ENCODE data around the gene PHAX.
A peak's percentile ranks its signal among the peaks of the same experiment; 100 is the strongest.
"Not testable (repeated sequence)": the region's sequence is repeated elsewhere in the genome, so short reads cannot be mapped to it uniquely, and the experiment has no call there.

The PHAX gene

DNA sequence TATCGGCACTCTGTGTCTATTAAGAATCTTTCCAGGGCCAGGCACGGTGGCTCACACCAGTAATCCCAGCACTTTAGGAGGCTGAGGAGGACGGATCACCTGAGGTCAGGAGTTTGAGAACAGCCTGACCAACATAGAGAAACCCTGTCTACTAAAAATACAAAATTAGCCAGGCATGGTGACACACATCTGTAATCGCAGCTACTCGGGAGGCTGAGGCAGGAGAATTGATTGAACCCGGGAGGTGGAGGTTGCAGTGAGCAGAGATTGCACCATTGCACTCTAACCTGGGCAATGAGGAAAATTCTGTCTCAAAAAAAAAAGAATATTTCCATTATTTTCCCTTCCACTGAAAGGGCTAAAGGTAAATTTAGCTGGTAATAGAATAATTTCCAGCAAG, 49.0 kb downstream of the PHAX start:
- not testable (repeated sequence) for H3K36me3 Mint-ChIP-seq (ENCODE audit: insufficient read depth); H3K9me3 Mint-ChIP-seq; H3K27ac Mint-ChIP-seq; ATAC-seq (replicated peaks); H3K4me3 Mint-ChIP-seq; DNase-seq; H3K4me1 Mint-ChIP-seq (ENCODE audit: low read depth in 2 of 2)
- H3K27me3 Mint-ChIP-seq = peaks cover 30 to 35% of the 10 kb centered on the region in 2 donors

DNA sequence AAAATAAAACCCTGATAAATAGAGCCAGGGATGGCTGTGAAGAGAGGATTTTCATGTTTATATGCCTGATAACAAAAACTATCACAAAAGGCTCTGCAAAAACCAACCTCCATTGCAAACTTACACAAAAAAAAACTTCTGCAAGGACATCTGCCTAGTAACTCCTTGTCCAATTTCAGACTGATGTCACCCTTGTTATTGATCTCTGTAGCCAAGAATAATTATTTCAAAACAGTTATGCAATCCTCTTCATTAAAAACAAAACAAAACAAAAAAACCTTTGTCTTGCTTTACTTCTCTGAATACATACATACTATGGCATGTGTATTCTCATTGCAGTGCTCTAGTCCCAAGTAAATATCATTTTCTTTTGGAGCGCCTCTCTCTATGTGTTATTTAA, 49.7 kb downstream of the PHAX start:
- Mint-ChIP-seq H3K4me3 (no peak overlapping the region), H3K4me1 (ENCODE audit: low read depth in 2 of 2) (no peaks in the 10 kb centered on the region), H3K9me3 (peaks cover 0 to under 1% of the 10 kb centered on the region in 2 donors), H3K27me3 (peaks cover 30 to 31% of the 10 kb centered on the region in 2 donors), H3K36me3 (ENCODE audit: insufficient read depth) (no peaks in the 10 kb centered on the region), H3K27ac (no peak overlapping the region)
- ATAC-seq (replicated peaks) (no peak), DNase-seq (no peak)

DNA sequence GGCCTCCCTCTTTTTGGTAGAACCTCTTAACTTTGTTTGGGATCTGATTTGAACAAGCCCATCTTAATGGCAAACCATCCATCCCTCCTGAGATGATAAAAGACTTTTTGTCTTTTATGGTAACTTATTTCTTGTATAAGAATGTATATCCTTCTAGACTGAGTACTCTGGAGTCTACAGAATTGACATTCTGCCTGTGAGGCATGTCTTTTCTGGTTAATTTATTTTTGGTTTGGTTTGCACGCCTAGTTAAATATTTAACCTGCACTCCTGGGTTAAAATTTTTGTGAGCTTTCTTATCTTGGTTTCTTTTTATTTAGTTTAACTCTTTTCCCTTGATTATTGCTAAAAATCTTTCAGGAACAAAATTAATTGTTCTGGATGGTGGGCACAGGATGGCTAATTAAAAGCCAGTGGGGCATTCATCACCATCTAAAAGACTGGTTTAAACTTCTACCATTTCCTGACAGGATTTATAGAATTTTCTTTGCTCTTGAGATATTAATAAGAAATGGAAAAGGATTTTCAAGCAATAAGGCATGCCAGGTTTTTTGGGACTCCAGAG, 50.3 kb downstream of the PHAX start:
- H3K4me3 Mint-ChIP-seq = no peak overlapping the region
- DNase-seq (no peak), ATAC-seq (replicated peaks) (no peak)
- no peak overlapping the region for H3K27ac Mint-ChIP-seq
- H3K36me3 Mint-ChIP-seq (ENCODE audit: insufficient read depth) = no peaks in the 10 kb centered on the region
- H3K27me3 Mint-ChIP-seq = peaks cover 28 to 30% of the 10 kb centered on the region in 2 donors
- no peaks in the 10 kb centered on the region for H3K9me3 Mint-ChIP-seq
- no peaks in the 10 kb centered on the region for H3K4me1 Mint-ChIP-seq (ENCODE audit: low read depth in 2 of 2)

DNA sequence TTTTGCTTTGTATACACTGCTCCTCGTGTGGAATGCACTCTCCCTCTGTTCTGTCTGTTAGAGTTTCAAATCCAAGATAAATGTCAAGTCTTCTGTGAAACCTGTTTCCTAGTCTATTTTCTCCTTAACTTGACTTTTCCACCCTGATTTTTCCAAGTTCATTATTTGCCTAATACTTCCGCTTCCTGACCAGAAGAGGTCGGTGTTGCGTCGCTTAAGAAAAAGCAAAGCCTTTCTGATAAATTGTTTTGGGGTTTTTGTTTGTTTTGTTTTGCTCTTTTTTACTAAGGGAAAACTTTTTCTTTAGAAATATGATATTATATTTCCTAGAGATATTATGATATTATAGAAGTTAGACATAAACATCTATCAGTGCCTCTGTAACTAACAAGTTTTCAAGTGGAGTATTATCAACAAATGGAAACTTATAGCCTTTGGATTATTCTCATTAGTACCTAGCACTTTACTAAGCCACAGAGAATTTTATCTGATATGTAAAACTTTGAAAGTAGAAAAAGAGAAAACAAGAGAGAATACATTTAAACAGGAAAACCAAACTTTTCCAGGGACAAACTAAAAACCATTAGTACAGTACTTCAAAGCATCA, 55.8 kb downstream of the PHAX start:
- H3K4me3 Mint-ChIP-seq = no peak overlapping the region
- no peaks in the 10 kb centered on the region for H3K4me1 Mint-ChIP-seq (ENCODE audit: low read depth in 2 of 2)
- H3K27me3 Mint-ChIP-seq = no peaks in the 10 kb centered on the region
- peaks cover 3% of the 10 kb centered on the region for H3K36me3 Mint-ChIP-seq (ENCODE audit: insufficient read depth)
- ATAC-seq (replicated peaks) (no peak), DNase-seq (peak; percentile 7 to 9 (median 9))
- H3K9me3 Mint-ChIP-seq = no peaks in the 10 kb centered on the region
- H3K27ac Mint-ChIP-seq = no peak overlapping the region

DNA sequence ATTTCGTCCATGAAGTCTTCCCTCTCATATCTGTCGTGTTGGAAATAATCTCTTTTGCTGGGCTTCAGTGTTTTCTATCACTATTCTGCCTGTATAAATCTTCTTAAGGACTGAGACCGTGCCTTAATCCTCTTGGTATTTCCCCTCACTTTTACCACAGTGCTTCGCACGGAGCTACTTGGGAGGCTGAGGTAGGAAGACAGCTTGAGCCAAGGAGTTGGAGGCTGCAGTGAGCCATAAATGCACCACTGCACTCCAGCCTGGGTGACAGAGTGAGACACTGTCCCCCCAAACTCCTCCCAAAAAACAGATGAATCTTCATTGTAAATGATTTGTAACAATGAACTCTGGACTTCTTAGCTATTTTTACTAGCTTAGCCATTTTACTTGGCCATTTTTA, 57.8 kb downstream of the PHAX start:
- DNase-seq (no peak), ATAC-seq (replicated peaks) (no peak)
- no peak overlapping the region for H3K27ac Mint-ChIP-seq
- no peaks in the 10 kb centered on the region for H3K27me3 Mint-ChIP-seq
- no peaks in the 10 kb centered on the region for H3K4me1 Mint-ChIP-seq (ENCODE audit: low read depth in 2 of 2)
- no peak overlapping the region for H3K4me3 Mint-ChIP-seq
- H3K36me3 Mint-ChIP-seq (ENCODE audit: insufficient read depth) = peaks cover 3% of the 10 kb centered on the region
- H3K9me3 Mint-ChIP-seq = no peaks in the 10 kb centered on the region

DNA sequence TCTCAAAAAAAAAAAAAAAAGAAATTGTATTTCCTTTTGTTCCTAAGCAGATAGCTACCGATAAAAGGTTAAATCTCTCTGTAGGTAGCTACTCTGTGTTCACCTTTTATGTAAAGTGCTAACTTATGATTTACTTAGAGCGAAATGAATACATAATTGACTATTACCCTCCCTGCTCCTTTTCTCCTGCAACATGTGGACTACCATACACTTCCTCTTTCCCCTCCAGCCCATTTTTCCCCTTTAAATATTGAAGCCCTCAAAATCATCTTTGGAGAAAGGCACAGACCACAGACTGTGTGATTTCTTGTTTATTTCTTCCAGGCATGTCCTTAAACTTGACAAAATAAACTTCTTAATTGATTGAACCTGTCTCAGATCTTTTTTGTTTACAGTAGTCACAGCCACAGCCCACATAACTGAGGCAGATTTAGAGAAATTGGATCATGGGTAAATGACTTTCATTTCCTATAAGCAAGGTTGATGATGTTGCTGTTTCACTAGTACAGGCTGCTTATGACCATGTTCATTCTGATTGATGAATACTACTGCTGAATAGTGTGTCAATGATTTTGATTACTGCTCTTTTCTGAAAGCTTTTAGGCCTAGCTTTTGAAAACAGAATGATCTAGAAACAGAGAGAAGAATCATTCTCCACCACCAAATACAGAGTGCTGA, 59.2 kb downstream of the PHAX start:
- H3K27me3 Mint-ChIP-seq = peaks cover 2 to 12% of the 10 kb centered on the region in 2 donors
- H3K36me3 Mint-ChIP-seq (ENCODE audit: insufficient read depth) = peaks cover 3% of the 10 kb centered on the region
- no peak overlapping the region for H3K4me3 Mint-ChIP-seq
- DNase-seq (no peak), ATAC-seq (replicated peaks) (no peak)
- no peaks in the 10 kb centered on the region for H3K4me1 Mint-ChIP-seq (ENCODE audit: low read depth in 2 of 2)
- H3K9me3 Mint-ChIP-seq = no peaks in the 10 kb centered on the region
- no peak overlapping the region for H3K27ac Mint-ChIP-seq

DNA sequence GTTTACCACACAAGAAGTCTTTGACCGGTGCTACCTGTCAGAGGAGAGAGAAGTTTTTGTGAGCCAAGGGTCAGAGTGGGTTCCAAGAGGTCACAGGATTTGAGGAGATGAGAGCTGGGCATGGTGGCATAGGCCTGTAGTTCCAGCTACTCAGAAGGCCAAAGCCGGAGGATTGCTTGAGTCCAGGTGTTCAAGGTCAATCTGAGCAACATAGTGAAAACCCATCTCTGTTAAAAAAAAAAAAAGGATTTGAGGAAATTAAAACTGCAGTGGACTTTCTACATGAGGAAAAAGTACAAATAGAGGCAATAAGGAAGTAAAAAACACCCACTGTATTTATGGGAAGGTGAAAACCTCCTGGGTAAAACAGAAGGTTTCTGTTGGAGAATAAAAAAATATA, 63.8 kb downstream of the PHAX start:
- H3K27me3 Mint-ChIP-seq = peaks cover 6 to 16% of the 10 kb centered on the region in 2 donors
- H3K4me3 Mint-ChIP-seq = no peak overlapping the region
- H3K9me3 Mint-ChIP-seq = no peaks in the 10 kb centered on the region
- DNase-seq = no peak
- H3K36me3 Mint-ChIP-seq (ENCODE audit: insufficient read depth) = no peaks in the 10 kb centered on the region
- no peak for ATAC-seq (replicated peaks)
- H3K27ac Mint-ChIP-seq = no peak overlapping the region
- H3K4me1 Mint-ChIP-seq (ENCODE audit: low read depth in 2 of 2) = no peaks in the 10 kb centered on the region

DNA sequence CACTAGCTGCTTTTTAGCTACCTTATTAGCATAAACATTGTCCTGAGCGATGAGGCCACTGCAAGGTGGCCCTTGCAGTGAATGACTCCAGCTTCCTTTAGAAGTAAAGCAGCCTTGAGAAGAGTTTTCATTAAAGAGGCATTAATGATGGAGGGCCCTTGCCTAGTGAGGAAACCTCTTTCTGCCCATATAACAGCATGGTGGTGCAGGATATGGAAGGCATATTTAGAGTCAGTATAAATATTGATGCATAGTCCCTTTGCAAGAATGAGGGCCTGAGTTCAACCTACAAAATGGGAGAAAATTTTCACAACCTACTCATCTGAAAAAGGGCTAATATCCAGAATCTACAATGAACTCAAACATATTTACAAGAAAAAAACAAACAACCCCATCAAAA, 69.4 kb downstream of the PHAX start:
- H3K4me3 Mint-ChIP-seq; H3K27me3 Mint-ChIP-seq; H3K9me3 Mint-ChIP-seq; H3K27ac Mint-ChIP-seq; ATAC-seq (replicated peaks); H3K4me1 Mint-ChIP-seq (ENCODE audit: low read depth in 2 of 2); H3K36me3 Mint-ChIP-seq (ENCODE audit: insufficient read depth); DNase-seq: not testable (repeated sequence)

DNA sequence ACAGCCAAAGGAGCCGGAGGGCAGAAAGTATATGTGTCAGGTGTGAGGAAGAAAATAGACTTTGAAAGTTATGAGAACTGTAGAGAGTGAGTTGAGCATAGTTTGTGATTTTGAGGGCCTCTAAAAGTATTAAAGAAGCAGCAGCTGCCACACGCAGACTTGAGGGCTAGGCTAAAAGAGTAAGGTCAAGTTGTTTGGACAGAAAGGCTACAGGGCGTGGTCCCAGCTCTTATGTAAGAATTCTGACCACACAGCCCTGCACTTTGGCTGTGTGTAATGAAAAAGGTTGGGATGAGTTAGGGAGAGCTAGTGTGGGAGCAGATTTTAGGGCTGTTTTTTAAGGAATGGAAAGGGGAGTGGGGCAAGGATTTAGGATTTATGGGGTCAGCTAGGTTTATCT, 70.9 kb downstream of the PHAX start:
- DNase-seq; H3K4me3 Mint-ChIP-seq; H3K36me3 Mint-ChIP-seq (ENCODE audit: insufficient read depth); H3K4me1 Mint-ChIP-seq (ENCODE audit: low read depth in 2 of 2); H3K9me3 Mint-ChIP-seq; H3K27ac Mint-ChIP-seq; H3K27me3 Mint-ChIP-seq; ATAC-seq (replicated peaks): not testable (repeated sequence)

DNA sequence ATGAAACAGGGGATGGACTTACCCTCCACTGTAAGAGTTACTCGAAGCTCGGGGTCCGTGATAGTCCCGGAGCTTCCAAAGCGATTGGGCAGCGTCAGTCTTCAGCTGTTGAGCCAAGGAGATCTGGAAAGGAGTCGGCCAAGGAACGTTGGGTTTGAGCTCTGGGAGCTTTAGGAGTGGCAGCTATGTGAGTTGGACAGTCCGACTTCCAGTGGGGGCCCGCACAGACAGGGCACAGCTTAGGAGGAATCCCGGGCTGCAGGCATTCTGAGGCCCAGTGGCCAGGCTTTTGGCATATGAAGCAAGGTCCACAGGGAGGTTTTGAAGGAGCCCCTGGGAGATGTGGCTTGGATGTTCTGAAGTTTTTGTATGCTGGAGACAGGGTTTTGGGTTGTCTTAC, 72.7 kb downstream of the PHAX start:
- no peaks in the 10 kb centered on the region for H3K36me3 Mint-ChIP-seq (ENCODE audit: insufficient read depth)
- no peaks in the 10 kb centered on the region for H3K9me3 Mint-ChIP-seq
- peaks cover 3 to 4% of the 10 kb centered on the region in 2 donors for H3K4me1 Mint-ChIP-seq (ENCODE audit: low read depth in 2 of 2)
- no peaks in the 10 kb centered on the region for H3K27me3 Mint-ChIP-seq
- no peak overlapping the region for H3K4me3 Mint-ChIP-seq
- ATAC-seq (replicated peaks) = no peak
- no peak overlapping the region for H3K27ac Mint-ChIP-seq
- DNase-seq = no peak

DNA sequence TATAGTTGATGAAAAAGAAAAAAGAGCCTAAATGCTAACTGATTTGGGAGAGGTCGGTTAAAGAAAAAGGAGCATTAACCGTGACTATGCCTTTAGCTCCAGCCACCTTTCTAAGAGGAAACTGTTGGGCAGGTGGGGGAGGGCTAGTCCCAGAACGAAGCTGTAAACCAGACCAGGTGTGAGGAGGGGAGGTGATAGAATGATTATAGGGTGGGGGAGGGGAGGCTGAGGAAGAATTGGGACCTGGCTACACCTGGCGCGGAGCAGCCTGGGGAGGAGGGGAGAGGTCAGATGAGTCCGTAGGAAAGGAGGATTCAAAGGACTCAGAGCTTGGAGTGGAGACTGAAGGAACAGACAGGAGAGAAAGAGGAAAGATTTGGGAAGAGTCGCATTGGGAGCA, 73.4 kb downstream of the PHAX start:
- DNase-seq = no peak
- no peak for ATAC-seq (replicated peaks)
- Mint-ChIP-seq H3K4me3 (no peak overlapping the region), H3K27me3 (no peaks in the 10 kb centered on the region), H3K4me1 (ENCODE audit: low read depth in 2 of 2) (peaks cover 3 to 4% of the 10 kb centered on the region in 2 donors), H3K9me3 (no peaks in the 10 kb centered on the region), H3K36me3 (ENCODE audit: insufficient read depth) (no peaks in the 10 kb centered on the region), H3K27ac (no peak overlapping the region)

DNA sequence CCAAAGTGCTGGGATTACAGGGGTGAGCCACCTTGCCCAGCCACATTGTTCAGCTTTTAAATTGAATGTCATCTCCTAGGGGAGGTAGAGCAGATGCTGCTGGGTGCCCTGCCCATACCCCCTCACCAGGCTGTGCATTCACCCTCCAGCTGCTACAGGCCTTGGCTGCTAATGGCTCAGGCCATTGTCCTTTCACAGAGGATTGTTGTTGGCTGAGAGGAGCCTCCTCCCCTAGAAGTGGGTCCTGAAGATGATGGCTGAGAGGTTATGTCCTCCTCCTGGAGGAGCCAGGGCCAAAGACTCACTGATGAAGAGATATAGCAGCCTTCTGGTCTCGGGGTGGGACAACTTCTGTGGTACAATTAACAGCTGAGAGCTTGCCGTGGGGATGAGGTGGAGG, 74.6 kb downstream of the PHAX start:
- Mint-ChIP-seq H3K27ac (no peak overlapping the region), H3K27me3 (no peaks in the 10 kb centered on the region), H3K9me3 (no peaks in the 10 kb centered on the region), H3K36me3 (ENCODE audit: insufficient read depth) (no peaks in the 10 kb centered on the region), H3K4me3 (no peak overlapping the region), H3K4me1 (ENCODE audit: low read depth in 2 of 2) (peaks cover 3 to 4% of the 10 kb centered on the region in 2 donors)
- DNase-seq (no peak), ATAC-seq (replicated peaks) (no peak)

DNA sequence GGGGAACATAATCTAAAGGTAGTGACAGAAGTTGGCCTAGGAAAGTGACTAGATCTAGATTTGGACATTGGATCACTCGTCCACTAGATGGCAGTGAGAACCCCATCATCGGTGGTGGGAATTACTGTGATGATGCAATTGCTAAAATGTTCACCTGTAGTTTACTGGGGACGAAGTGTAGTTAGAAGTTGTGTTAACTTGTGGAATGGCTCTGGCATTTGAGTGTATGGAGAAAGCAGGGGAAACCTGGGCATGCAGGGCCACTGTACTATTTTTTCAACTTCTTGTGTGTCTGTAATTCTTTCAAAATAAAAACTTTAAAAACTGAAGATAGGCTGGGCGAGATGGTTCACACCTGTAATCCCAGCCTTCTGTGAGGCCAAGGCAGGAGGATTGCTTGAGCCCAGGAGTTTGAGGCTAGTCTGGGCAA, 75.5 kb downstream of the PHAX start:
- Mint-ChIP-seq H3K9me3 (no peaks in the 10 kb centered on the region), H3K4me1 (ENCODE audit: low read depth in 2 of 2) (peaks cover 3 to 4% of the 10 kb centered on the region in 2 donors), H3K36me3 (ENCODE audit: insufficient read depth) (no peaks in the 10 kb centered on the region), H3K4me3 (no peak overlapping the region), H3K27me3 (no peaks in the 10 kb centered on the region), H3K27ac (no peak overlapping the region)
- DNase-seq (peak; percentile 60 to 67 (median 63)), ATAC-seq (replicated peaks) (peak; percentile 93)

All from effector memory CD8-positive, alpha-beta T cell (primary cell).